ENCODE results near the gene PAOX. TPM values are rescaled to one million over a fixed set of nuclear protein-coding genes. Genes with fewer than 3 reads are reported as not detected.

PAOX gene
- total and polyA plus RNA-seq, 2 experiments from 2014 or later: 4.1 to 8.7 TPM

GRCh38 chr10:133335246-133336117 is 43.6 kb upstream of the PAOX start:
- peak overlapping the region; percentile 80; the same call in 1 of the 2 replicates for H2AFZ ChIP-seq
- no peak for TF ChIP-seq STAT1 (IDR thresholded peaks at IDR 0.05; ENCODE audit: unreplicated experiment)
- peak; percentile 62; the same call in 1 of the 2 replicates for TF ChIP-seq CREB1 (CRISPR knock-in tag; IDR thresholded peaks at IDR 0.05; ENCODE audit: low read depth)
- H3F3A ChIP-seq (replicated peaks; ENCODE audit: low read depth): 0 out of 2 replicates have a peak, but pooled peaks cover 3% of the 10 kb centered on the region
- H3K79me2 ChIP-seq (replicated peaks; ENCODE audit: insufficient read depth): no peaks in the 10 kb centered on the region
- peak overlapping the region; percentile 80 for H3K4me2 ChIP-seq
- no peak overlapping the region for H3K27ac Mint-ChIP-seq
- no peaks in the 10 kb centered on the region for H3K36me3 ChIP-seq (ENCODE audit: insufficient read depth)
- peaks cover 44% of the 10 kb centered on the region for H3K27me3 Mint-ChIP-seq (ENCODE audit: insufficient read depth, low read depth, poor library complexity)
- peak overlapping the region; percentile 60 for H3K4me3 ChIP-seq
- peak overlapping the region; percentile 47; the same call in 1 of the 3 replicates for H3K4me3 Mint-ChIP-seq
- no peak overlapping the region for H3K27ac ChIP-seq (ENCODE audit: low read depth)
- DNase-seq (ENCODE audit: low spot score): peak; percentile 81
- H4K20me1 ChIP-seq (replicated peaks; ENCODE audit: insufficient read depth): no peaks in the 10 kb centered on the region
- ATAC-seq: peak; percentile 53
- no peaks in the 10 kb centered on the region; the same call in 1 of the 3 replicates for H3K36me3 Mint-ChIP-seq (ENCODE audit: low read depth)
- H3K9me2 ChIP-seq (ENCODE audit: insufficient read depth): no peaks in the 10 kb centered on the region
- peaks cover 65% of the 10 kb centered on the region for H3K27me3 ChIP-seq (ENCODE audit: insufficient read depth)
- H3K4me1 ChIP-seq (ENCODE audit: insufficient read depth): no peaks in the 10 kb centered on the region
- no peaks in the 10 kb centered on the region; the same call in 2 of the 3 replicates for H3K4me1 Mint-ChIP-seq
- H3K9me3 Mint-ChIP-seq: peaks cover 17% of the 10 kb centered on the region

GRCh38 chr10:133336118-133336576 is 42.9 kb upstream of the PAOX start:
- Histone ChIP-seq H3K4me1 (ENCODE audit: insufficient read depth) (no peaks in the 10 kb centered on the region), H3K27me3 (ENCODE audit: insufficient read depth) (peaks cover 59% of the 10 kb centered on the region), H3K79me2 (replicated peaks; ENCODE audit: insufficient read depth) (no peaks in the 10 kb centered on the region), H2AFZ (no peak overlapping the region), H3K27ac (ENCODE audit: low read depth) (no peak overlapping the region), H3K4me3 (peak overlapping the region; percentile 60; the same call in 1 of the 2 replicates), H3K4me2 (peak overlapping the region; percentile 80; the same call in 1 of the 2 replicates), H3F3A (replicated peaks; ENCODE audit: low read depth) (0 out of 2 replicates have a peak, but pooled peaks cover 3% of the 10 kb centered on the region), H3K36me3 (ENCODE audit: insufficient read depth) (no peaks in the 10 kb centered on the region), H4K20me1 (replicated peaks; ENCODE audit: insufficient read depth) (no peaks in the 10 kb centered on the region), H3K9me2 (ENCODE audit: insufficient read depth) (no peaks in the 10 kb centered on the region)
- Mint-ChIP-seq H3K4me3 (no peak overlapping the region), H3K4me1 (no peaks in the 10 kb centered on the region; the same call in 2 of the 3 replicates), H3K9me3 (peaks cover 17% of the 10 kb centered on the region), H3K27ac (no peak overlapping the region), H3K36me3 (ENCODE audit: low read depth) (no peaks in the 10 kb centered on the region; the same call in 1 of the 3 replicates), H3K27me3 (ENCODE audit: insufficient read depth, low read depth, poor library complexity) (peaks cover 43% of the 10 kb centered on the region)
- no peak for DNase-seq (ENCODE audit: low spot score)
- peak; percentile 20 for ATAC-seq
- TF ChIP-seq CTCF (conservative IDR thresholded peaks at IDR 0.05; ENCODE audit: low read depth in 2 of 2) (no peak), JUNB (IDR thresholded peaks at IDR 0.05; ENCODE audit: unreplicated experiment) (no peak), REST (IDR thresholded peaks at IDR 0.05; ENCODE audit: unreplicated experiment) (no peak), ETS1 (IDR thresholded peaks at IDR 0.05) (no peak), POLR2AphosphoS5 (IDR thresholded peaks at IDR 0.05; ENCODE audit: low read depth) (no peak), ZNF114 (CRISPR knock-in tag; IDR thresholded peaks at IDR 0.05) (no peak), EZH2 (IDR thresholded peaks at IDR 0.05; ENCODE audit: low read depth, unreplicated experiment) (no peak), CREB1 (CRISPR knock-in tag; IDR thresholded peaks at IDR 0.05; ENCODE audit: low read depth) (no peak), EZH2phosphoT487 (IDR thresholded peaks at IDR 0.05; ENCODE audit: unreplicated experiment) (no peak), ZNF331 (CRISPR knock-in tag; IDR thresholded peaks at IDR 0.05; ENCODE audit: low read depth) (no peak)

All from GM23338 (cell line).